ENCODE measurements around the gene SLC27A6. TPM values are rescaled to one million over a fixed set of nuclear protein-coding genes. Genes with fewer than 3 reads are reported as not detected.

Gene SLC27A6
- total RNA-seq, 1 donor from 2014 or later = 0.39 TPM

GRCh38 chr5:129078247-129078646, 113.0 kb downstream of the SLC27A6 start:
- Histone ChIP-seq H3K9me3 (ENCODE audit: insufficient read depth, low read depth, low read length) (no peaks in the 10 kb centered on the region), H3K4me1 (ENCODE audit: insufficient read depth, low read length) (no peaks in the 10 kb centered on the region), H2AFZ (ENCODE audit: low read depth, low read length) (no peak overlapping the region), H3K9ac (ENCODE audit: low read length) (no peak overlapping the region), H3K4me3 (ENCODE audit: insufficient read depth, low read depth, low read length) (no peak overlapping the region), H3K27me3 (ENCODE audit: insufficient read depth, low read length) (no peaks in the 10 kb centered on the region), H3K36me3 (ENCODE audit: insufficient read depth, low read length) (no peaks in the 10 kb centered on the region), H3K79me2 (ENCODE audit: insufficient read depth, low read length) (no peaks in the 10 kb centered on the region), H3K27ac (ENCODE audit: low read depth, low read length) (no peak overlapping the region), H3K4me2 (ENCODE audit: low read length) (no peak overlapping the region), H4K20me1 (ENCODE audit: insufficient read depth, low read length) (no peaks in the 10 kb centered on the region)
- no peak for FAIRE-seq
- Mint-ChIP-seq H3K36me3 (ENCODE audit: low read depth, unreplicated experiment) (no peaks in the 10 kb centered on the region), H3K4me1 (ENCODE audit: low read depth, unreplicated experiment) (no peaks in the 10 kb centered on the region), H3K4me3 (ENCODE audit: unreplicated experiment) (no peak overlapping the region), H3K9me3 (ENCODE audit: unreplicated experiment) (no peaks in the 10 kb centered on the region), H3K27ac (ENCODE audit: unreplicated experiment) (no peak overlapping the region), H3K27me3 (ENCODE audit: low read depth, unreplicated experiment) (peaks cover 2% of the 10 kb centered on the region)
- DNase-seq (ENCODE audit: low read depth) = no peak
- no peak for TF ChIP-seq EZH2 (IDR thresholded peaks at IDR 0.05; ENCODE audit: insufficient read depth, low read length)
- TF ChIP-seq CTCF (IDR thresholded peaks at IDR 0.05; ENCODE audit: insufficient read depth, low read depth, low read length) = no peak

- no peaks in the 10 kb centered on the region for H3K9me3 ChIP-seq (ENCODE audit: insufficient read depth, low read depth, low read length)
- DNase-seq (ENCODE audit: low read depth) (no peak), FAIRE-seq (no peak)
- H3K4me3 ChIP-seq (ENCODE audit: insufficient read depth, low read depth, low read length) = no peak overlapping the region
- H3K27me3 Mint-ChIP-seq (ENCODE audit: low read depth, unreplicated experiment) = peaks cover 4% of the 10 kb centered on the region
- H3K4me1 ChIP-seq (ENCODE audit: insufficient read depth, low read length) = no peaks in the 10 kb centered on the region
- no peaks in the 10 kb centered on the region for H3K27me3 ChIP-seq (ENCODE audit: insufficient read depth, low read length)
- no peaks in the 10 kb centered on the region for H4K20me1 ChIP-seq (ENCODE audit: insufficient read depth, low read length)
- no peaks in the 10 kb centered on the region for H3K79me2 ChIP-seq (ENCODE audit: insufficient read depth, low read length)
- no peak overlapping the region for H3K9ac ChIP-seq (ENCODE audit: low read length)
- no peak overlapping the region for H3K27ac Mint-ChIP-seq (ENCODE audit: unreplicated experiment)
- H3K36me3 Mint-ChIP-seq (ENCODE audit: low read depth, unreplicated experiment) = no peaks in the 10 kb centered on the region
- H3K4me3 Mint-ChIP-seq (ENCODE audit: unreplicated experiment) = no peak overlapping the region
- no peaks in the 10 kb centered on the region for H3K9me3 Mint-ChIP-seq (ENCODE audit: unreplicated experiment)
- TF ChIP-seq EZH2 (IDR thresholded peaks at IDR 0.05; ENCODE audit: insufficient read depth, low read length) = no peak
- TF ChIP-seq CTCF (IDR thresholded peaks at IDR 0.05; ENCODE audit: insufficient read depth, low read depth, low read length) = no peak
- no peak overlapping the region for H3K27ac ChIP-seq (ENCODE audit: low read depth, low read length)
- H2AFZ ChIP-seq (ENCODE audit: low read depth, low read length) = no peak overlapping the region
- no peaks in the 10 kb centered on the region for H3K4me1 Mint-ChIP-seq (ENCODE audit: low read depth, unreplicated experiment)
- no peaks in the 10 kb centered on the region for H3K36me3 ChIP-seq (ENCODE audit: insufficient read depth, low read length)
- H3K4me2 ChIP-seq (ENCODE audit: low read length) = no peak overlapping the region
Measured at GRCh38 chr5:129078660-129079059, 113.4 kb downstream of the SLC27A6 start.

GRCh38 chr5:129079496-129079895, 114.2 kb downstream of the SLC27A6 start:
- Mint-ChIP-seq H3K27ac (ENCODE audit: unreplicated experiment) (no peak overlapping the region), H3K4me3 (ENCODE audit: unreplicated experiment) (no peak overlapping the region), H3K9me3 (ENCODE audit: unreplicated experiment) (no peaks in the 10 kb centered on the region), H3K4me1 (ENCODE audit: low read depth, unreplicated experiment) (no peaks in the 10 kb centered on the region), H3K36me3 (ENCODE audit: low read depth, unreplicated experiment) (no peaks in the 10 kb centered on the region), H3K27me3 (ENCODE audit: low read depth, unreplicated experiment) (peaks cover 4% of the 10 kb centered on the region)
- TF ChIP-seq CTCF (IDR thresholded peaks at IDR 0.05; ENCODE audit: insufficient read depth, low read depth, low read length) = no peak
- no peak for TF ChIP-seq EZH2 (IDR thresholded peaks at IDR 0.05; ENCODE audit: insufficient read depth, low read length)
- H4K20me1 ChIP-seq (ENCODE audit: insufficient read depth, low read length) = no peaks in the 10 kb centered on the region
- no peaks in the 10 kb centered on the region for H3K9me3 ChIP-seq (ENCODE audit: insufficient read depth, low read depth, low read length)
- H3K4me1 ChIP-seq (ENCODE audit: insufficient read depth, low read length) = no peaks in the 10 kb centered on the region
- H3K36me3 ChIP-seq (ENCODE audit: insufficient read depth, low read length) = no peaks in the 10 kb centered on the region
- no peak for FAIRE-seq
- H3K79me2 ChIP-seq (ENCODE audit: insufficient read depth, low read length) = no peaks in the 10 kb centered on the region
- no peak overlapping the region for H2AFZ ChIP-seq (ENCODE audit: low read depth, low read length)
- no peak overlapping the region for H3K4me3 ChIP-seq (ENCODE audit: insufficient read depth, low read depth, low read length)
- H3K9ac ChIP-seq (ENCODE audit: low read length) = no peak overlapping the region
- H3K27me3 ChIP-seq (ENCODE audit: insufficient read depth, low read length) = no peaks in the 10 kb centered on the region
- H3K27ac ChIP-seq (ENCODE audit: low read depth, low read length) = no peak overlapping the region
- no peak overlapping the region for H3K4me2 ChIP-seq (ENCODE audit: low read length)
- DNase-seq (ENCODE audit: low read depth) = no peak

Data from astrocyte (in vitro differentiated cells and primary cell).